K562 (cell line): Measurements from ENCODE around the gene APBA2. TPM values are rescaled to one million over a fixed set of nuclear protein-coding genes. Genes with fewer than 3 reads are reported as not detected.

Experiments used
- ATAC-seq: fragments of 200-7000 bp; cut with Tn5 transposase; 3 replicates; pipeline ENCODE4 v1.9.1; 2020; ENCODE audit warnings: moderate library complexity
- BruUV-seq: library from RNA; stranded (reverse); fragments of 400-500 nt; replicated peaks from 2 replicates; lab custom pipeline; 2021; lab: Mats Ljungman, UMichigan
- CTCF ChIA-PET: fragments of 300-600 bp; formaldehyde crosslinking; extraction: SDS; loops from one replicate; lab custom pipeline; 2021; ENCODE audit warnings: low intra/inter-chr PET ratio; lab: Yijun Ruan, JAX
- POLR2A ChIA-PET: fragments of 300-600, 350-650 bp; sonication (Branson Sonifier 250); formaldehyde crosslinking; extraction: SDS; loops from one replicate; lab custom pipeline; 2021; ENCODE audit warnings: antibody characterized with exemption, inconsistent platforms; lab: Yijun Ruan, JAX
- DNase-seq, 4 experiments: peaks; one replicate each; pipeline versions ENCODE4 v3.0.0 to v3.0.0-alpha.2; 2011 to 2018; ENCODE audit warnings: low spot score in 3 of 4, mixed read lengths in 3 of 4; ENCODE audit errors: extremely low read depth in 1 of 4
- FAIRE-seq: peaks from 2 replicates; lab custom pipeline; 2011; peaks lifted over from hg19 to GRCh38; lab: Jason Lieb, UNC
- H2AFZ ChIP-seq: 2 replicates; pipeline ENCODE4 v1.6.0; 2011; ENCODE audit warnings: low read depth, low read length, control low read depth, inconsistent platforms
- H3K27ac ChIP-seq: fragments of 200-600 bp; 3 replicates; pipeline ENCODE4 v1.8.0; 2011; ENCODE audit warnings: low read depth, mild to moderate bottlenecking, control low read depth, inconsistent platforms, low read length, moderate library complexity, mixed read lengths; ENCODE audit errors: extremely low read depth
- H3K27me3 ChIP-seq, 2 experiments: fragments of 300-600 bp in 1 of 2; 2 replicates in 1 of 2; 3 replicates in 1 of 2; pipeline versions ENCODE4 v1.6.0 to v1.8.0; 2011; ENCODE audit warnings: inconsistent platforms in 2 of 2, low read length in 2 of 2, mild to moderate bottlenecking in 1 of 2, mixed read lengths in 1 of 2, moderate library complexity in 1 of 2; ENCODE audit not compliant: control insufficient read depth in 2 of 2, insufficient read depth in 2 of 2
- H3K36me3 ChIP-seq: fragments of 300-600 bp; 3 replicates; pipeline ENCODE4 v1.8.0; 2011; ENCODE audit warnings: mild to moderate bottlenecking, low read length, inconsistent platforms; ENCODE audit not compliant: control insufficient read depth, insufficient read depth
- H3K4me1 ChIP-seq, 2 experiments: fragments of 200-600 bp in 1 of 2; replicated peaks in 1 of 2; 2 replicates in 1 of 2; 3 replicates in 1 of 2; pipeline versions ENCODE4 v1.5.1 to v1.8.0; 2011; ENCODE audit warnings: inconsistent platforms in 2 of 2, low read length in 2 of 2, mild to moderate bottlenecking in 1 of 2, mixed read lengths in 1 of 2, moderate library complexity in 1 of 2; ENCODE audit not compliant: control insufficient read depth in 2 of 2, insufficient read depth in 2 of 2
- H3K4me2 ChIP-seq: 2 replicates; pipeline ENCODE4 v1.6.1; 2011; ENCODE audit warnings: low read length, control low read depth, inconsistent platforms, mixed read lengths; ENCODE audit not compliant: insufficient read depth
- H3K4me3 ChIP-seq: fragments of 200-600 bp; sonication (generic), shearing (Covaris generic); 2 replicates; pipeline ENCODE4 v1.5.1; 2016; ENCODE audit warnings: control low read depth, inconsistent platforms
- H3K79me2 ChIP-seq: fragments of 200-600 bp; 3 replicates; pipeline ENCODE4 v1.8.0; 2011; ENCODE audit warnings: low read length, inconsistent platforms; ENCODE audit not compliant: control insufficient read depth, insufficient read depth
- H3K9ac ChIP-seq, 2 experiments: 2 replicates each; pipeline versions ENCODE4 v1.6.0 to v1.6.1; 2011; ENCODE audit warnings: low read depth in 2 of 2, low read length in 2 of 2, control low read depth in 1 of 2, inconsistent platforms in 1 of 2, mild to moderate bottlenecking in 1 of 2, mixed read lengths in 1 of 2; ENCODE audit not compliant: insufficient read depth in 1 of 2
- H3K9me1 ChIP-seq: one replicate; pipeline ENCODE4 v1.6.0; 2011; ENCODE audit warnings: inconsistent platforms, mild to moderate bottlenecking, low read length, moderate library complexity; ENCODE audit not compliant: control insufficient read depth, insufficient read depth
- H3K9me3 ChIP-seq: replicated peaks from 2 replicates; pipeline ENCODE4 v1.5.1; 2011; ENCODE audit warnings: low read depth, low read length, inconsistent platforms; ENCODE audit not compliant: control insufficient read depth, insufficient read depth
- H4K20me1 ChIP-seq: replicated peaks from 2 replicates; pipeline ENCODE4 v1.6.1; 2011; ENCODE audit warnings: low read length, inconsistent platforms, mixed read lengths; ENCODE audit not compliant: control insufficient read depth, insufficient read depth
- CCNT2 ChIP-seq: IDR thresholded peaks from 2 replicates; pipeline ENCODE4 v1.6.1; 2011; ENCODE audit warnings: borderline replicate concordance, low read depth, mild to moderate bottlenecking, moderate library complexity, mixed read lengths, low read length; ENCODE audit not compliant: insufficient read length; ENCODE audit errors: extremely low read depth
- CREBBP ChIP-seq: IDR thresholded peaks from one replicate; pipeline ENCODE4 v1.6.1; 2012; ENCODE audit warnings: low read depth, mild to moderate bottlenecking, control low read depth, inconsistent platforms, low read length
- HNRNPUL1 ChIP-seq: fragments of 200-400 bp; formaldehyde crosslinking; IDR thresholded peaks from 2 replicates; pipeline ENCODE4 v1.6.1; 2017; ENCODE audit warnings: low read length
- KDM5B ChIP-seq: fragments of 200-600 bp; sonication (generic); IDR thresholded peaks from 2 replicates; pipeline ENCODE4 v1.6.1; 2012; ENCODE audit warnings: low read depth, mild to moderate bottlenecking, moderate library complexity, low read length, control low read depth, inconsistent platforms; ENCODE audit not compliant: insufficient replicate concordance
- MEF2D ChIP-seq: conservative IDR thresholded peaks from 2 replicates; pipeline ENCODE4 v1.6.1; 2016; ENCODE audit warnings: low read depth, missing genetic modification characterization, missing compliant biosample characterization
- MTA3 ChIP-seq: fragments of 450-650 bp; formaldehyde crosslinking; IDR thresholded peaks from 2 replicates; pipeline ENCODE4 v1.6.1; 2017; ENCODE audit warnings: mild to moderate bottlenecking, borderline replicate concordance
- MYNN ChIP-seq, 2 experiments: sonication (generic); formaldehyde crosslinking in 1 of 2; IDR thresholded peaks; 2 replicates each; pipeline versions ENCODE4 v1.5.0 to v1.6.1; 2016 to 2020; ENCODE audit warnings: antibody characterized with exemption in 1 of 2, missing genetic modification reagents in 1 of 2
- NCOA4 ChIP-seq: fragments of 450-650 bp; IDR thresholded peaks from 2 replicates; pipeline ENCODE4 v1.6.1; 2018; ENCODE audit warnings: mild to moderate bottlenecking; ENCODE audit not compliant: partially characterized antibody
- TAF1 ChIP-seq: IDR thresholded peaks from 2 replicates; pipeline ENCODE4 v1.6.1; 2011; ENCODE audit warnings: mild to moderate bottlenecking, low read length, moderate library complexity; ENCODE audit not compliant: insufficient read depth, control insufficient read depth, severe bottlenecking; ENCODE audit errors: extremely low read depth
- TRIM24 ChIP-seq, 2 experiments: fragments of 450-650 bp; IDR thresholded peaks; 2 replicates each; pipeline ENCODE4 v1.6.1; 2016
- ZFP91 ChIP-seq: sonication (generic); formaldehyde crosslinking; IDR thresholded peaks from 2 replicates; pipeline ENCODE4 v1.8.0; 2022; ENCODE audit warnings: mild to moderate bottlenecking, missing genetic modification reagents
- WGBS: fragments of 100-300 bp; shearing (Covaris generic); methylation state at CpG from one replicate; pipeline ENCODE4 v1.1.6; 2016; ENCODE audit warnings: low coverage, mixed read lengths; ENCODE audit not compliant: insufficient coverage; ENCODE audit errors: missing lambda C conversion rate; 5-methylcytosine and 5-hydroxymethylcytosine counted together
- in situ Hi-C: fragments of 300-500 bp; cut with MboI; formaldehyde crosslinking; loops from 4 replicates; pipeline ENCODE4 v1.15.0; 2018; ENCODE audit warnings: inconsistent platforms, mixed read lengths
- intact Hi-C: fragments of 100-400 bp; cut with micrococcal nuclease; formaldehyde crosslinking; loops from 2 replicates; pipeline ENCODE4 v1.14.2; 2022
- polyA plus RNA-seq, 8 experiments: library from polyadenylated mRNA; depleted of rRNA in 4 of 8; stranded (reverse) in 5 of 8; unstranded in 3 of 8; fragments of >200 nt; fragmentation: Nextera tagmentation in 2 of 8; fragmentation: Illumina TruSeq in 1 of 8; extraction: Ambion mirVana in 2 of 8; extraction: Trizol in 1 of 8; gene quantifications; 2 replicates each; pipeline versions ENCODE4 v1.2.1 to v1.2.3, GENCODE V29; 2011 to 2014; ENCODE audit warnings: inconsistent platforms in 1 of 8, missing spikeins in 1 of 8
- total RNA-seq, 7 experiments: library from RNA; depleted of rRNA in 6 of 7; stranded (reverse); fragments of >200 nt in 6 of 7; fragmentation: Illumina TruSeq in 2 of 7; extraction: Trizol in 2 of 7; gene quantifications; 2 replicates each; pipeline versions ENCODE4 v1.2.1 to v1.2.3, GENCODE V29; 2011 to 2021; ENCODE audit warnings: low replicate concordance in 1 of 7

The APBA2 gene
- total and polyA plus RNA-seq, 9 of the 15 experiments (the other 6 are each of a cell fraction or from before 2014, with no cell fraction given) = 0.24 to 40.9 (median 25.2) TPM

- no peaks in the 10 kb centered on the region for H3K9me1 ChIP-seq
- in situ Hi-C loops = no loop called here
- H3K4me3 ChIP-seq = no peak overlapping the region
- H3K9ac ChIP-seq = no peak overlapping the region
- no peaks in the 10 kb centered on the region for H3K27me3 ChIP-seq
- no peaks in the 10 kb centered on the region for H3K9me3 ChIP-seq
- ChIA-PET CTCF (no interaction called here), POLR2A (no interaction called here)
- 60% methylated on average over 3 of the region's 3 CpGs for WGBS
- H4K20me1 ChIP-seq = no peaks in the 10 kb centered on the region
- no peak for DNase-seq
- intact Hi-C loops = no loop called here
- H2AFZ ChIP-seq = no peak overlapping the region
- no TSS peak for BruUV-seq
- TF ChIP-seq MTA3 = no peak
- no peak for TF ChIP-seq CCNT2
- TF ChIP-seq KDM5B = no peak
- no peak for TF ChIP-seq HNRNPUL1
- no peak for ATAC-seq
- no peaks in the 10 kb centered on the region for H3K79me2 ChIP-seq
- no peak overlapping the region for H3K27ac ChIP-seq
- H3K36me3 ChIP-seq = no peaks in the 10 kb centered on the region
- H3K4me2 ChIP-seq = no peak overlapping the region
- no peak for FAIRE-seq
- H3K4me1 ChIP-seq = peaks cover 0 to 6% of the 10 kb centered on the region in 2 experiments; a peak in 2 of 5 replicates
Observed at GRCh38 chr15:29016518-29016917, 130.7 kb downstream of the APBA2 start.

GRCh38 chr15:29018120-29018805 lies 132.5 kb downstream of the APBA2 start:
- in situ Hi-C loops (no loop called here), intact Hi-C loops (no loop called here)
- peak; percentile 59 for ATAC-seq
- Histone ChIP-seq H3K4me2 (no peak overlapping the region), H3K9me3 (no peaks in the 10 kb centered on the region), H3K9me1 (no peaks in the 10 kb centered on the region), H3K79me2 (no peaks in the 10 kb centered on the region), H3K27me3 (no peaks in the 10 kb centered on the region), H3K4me3 (no peak overlapping the region), H3K27ac (no peak overlapping the region), H2AFZ (no peak overlapping the region), H4K20me1 (no peaks in the 10 kb centered on the region), H3K9ac (no peak overlapping the region; a peak in 1 of 4 replicates), H3K4me1 (peaks cover 0 to 4% of the 10 kb centered on the region in 2 experiments; a peak in 2 of 5 replicates), H3K36me3 (no peaks in the 10 kb centered on the region)
- ChIA-PET CTCF (no interaction called here), POLR2A (interaction anchor here (0.6 kb wide), 1 partner anchor 291 kb away, joined by 3 read pairs; no protein-coding TSS in a partner anchor)
- no TSS peak for BruUV-seq
- 84% methylated on average over 7 of the region's 8 CpGs for WGBS
- FAIRE-seq = no peak
- DNase-seq = no peak
- TF ChIP-seq NCOA4 = no peak
- TF ChIP-seq ZFP91 = no peak
- no peak for TF ChIP-seq TAF1
- no peak for TF ChIP-seq MEF2D
- TF ChIP-seq TRIM24 (IDR thresholded peaks at IDR 0.05) = no peak
- TF ChIP-seq CREBBP = no peak
- no peak for TF ChIP-seq MYNN (IDR thresholded peaks at IDR 0.05)
- TF ChIP-seq MYNN (CRISPR knock-in tag; IDR thresholded peaks at IDR 0.05) = no peak
